DMS153 treated with DMSO at 0.1 percent for 48 hours (cell line): ENCODE data around the gene CHCHD1.
"Not testable (repeated sequence)": the region's sequence is repeated elsewhere in the genome, so short reads cannot be mapped to it uniquely, and the experiment has no call there.

ENCODE experiments used
- DNase-seq: peaks from one replicate; lab custom pipeline; 2025; ENCODE audit not compliant: unreplicated experiment; lab: John Stamatoyannopoulos, UW

CHCHD1 gene

DNA sequence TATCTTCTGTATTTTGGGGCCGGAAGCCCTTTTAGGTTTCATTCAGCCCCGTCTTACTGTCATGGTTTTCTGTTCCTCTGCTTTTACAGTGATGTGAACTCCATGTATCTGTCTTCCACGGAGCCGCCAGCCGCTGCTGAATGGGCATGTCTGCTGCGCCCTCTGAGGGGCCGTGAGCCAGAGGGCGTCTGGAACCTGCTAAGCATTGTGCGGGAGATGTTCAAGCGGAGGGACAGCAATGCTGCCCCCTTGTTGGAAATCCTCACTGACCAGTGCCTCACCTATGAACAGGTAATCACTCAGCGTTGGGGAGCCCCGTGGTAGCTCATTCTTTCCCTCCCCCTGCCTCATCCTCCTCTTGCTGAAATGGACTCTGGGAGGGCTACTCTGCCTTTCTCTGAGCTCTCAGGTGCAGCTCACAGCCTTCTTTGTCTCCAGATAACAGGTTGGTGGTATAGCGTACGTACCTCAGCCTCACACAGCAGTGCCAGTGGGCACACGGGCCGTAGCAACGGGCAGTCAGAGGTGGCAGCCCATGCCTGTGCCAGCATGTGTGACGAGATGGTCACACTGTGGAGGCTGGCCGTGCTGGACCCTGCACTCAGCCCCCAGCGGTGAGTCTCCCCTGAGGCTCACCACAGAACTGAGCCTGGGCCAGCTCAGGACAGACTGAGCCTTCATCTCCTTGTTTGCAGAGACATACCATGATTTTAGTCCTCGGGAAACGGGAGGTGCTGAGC is 9.2 kb downstream of the CHCHD1 start:
- no peak for DNase-seq

DNA sequence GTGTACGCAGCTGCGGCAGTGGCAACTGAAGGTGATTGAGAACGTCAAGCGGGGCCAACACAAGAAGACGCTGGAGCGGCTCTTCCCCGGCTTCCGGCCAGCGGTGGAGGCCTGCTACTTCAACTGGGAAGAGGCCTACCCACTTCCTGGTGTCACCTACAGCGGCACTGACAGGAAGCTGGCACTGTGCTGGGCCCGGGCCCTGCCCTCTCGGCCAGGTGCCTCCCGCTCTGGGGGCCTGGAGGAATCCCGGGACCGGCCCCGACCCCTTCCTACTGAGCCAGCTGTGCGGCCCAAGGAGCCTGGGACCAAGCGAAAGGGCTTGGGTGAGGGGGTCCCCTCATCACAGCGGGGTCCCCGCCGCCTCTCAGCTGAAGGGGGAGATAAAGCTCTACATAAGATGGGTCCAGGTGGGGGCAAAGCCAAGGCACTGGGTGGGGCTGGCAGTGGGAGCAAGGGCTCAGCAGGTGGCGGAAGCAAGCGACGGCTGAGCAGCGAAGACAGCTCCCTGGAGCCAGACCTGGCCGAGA is 10.1 kb downstream of the CHCHD1 start:
- no peak for DNase-seq

DNA sequence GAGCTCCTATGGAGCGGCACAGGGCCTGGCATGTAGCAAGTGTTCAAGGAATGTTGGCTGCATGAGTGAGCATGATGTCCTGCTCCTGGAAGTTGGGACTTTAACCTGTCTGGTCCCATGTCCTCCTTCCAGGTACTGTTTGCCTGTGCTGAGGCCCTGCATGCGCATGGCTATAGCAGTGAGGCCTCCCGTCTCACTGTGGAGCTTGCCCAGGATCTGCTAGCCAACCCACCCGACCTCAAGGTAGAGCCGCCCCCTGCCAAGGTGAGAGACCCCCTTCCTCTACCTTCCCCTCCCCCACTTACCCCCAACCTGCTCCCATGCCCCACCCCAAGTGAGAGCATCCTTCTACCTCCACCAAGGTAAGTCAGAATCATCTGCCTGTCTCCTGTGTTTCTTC is 11.6 kb downstream of the CHCHD1 start:
- DNase-seq, result no peak

GRCh38 chr10:73795491-73795890 is 13.6 kb downstream of the CHCHD1 start:
- not testable (repeated sequence) for DNase-seq

GRCh38 chr10:73796035-73796434 is 14.2 kb downstream of the CHCHD1 start:
- not testable (repeated sequence) for DNase-seq

DNA sequence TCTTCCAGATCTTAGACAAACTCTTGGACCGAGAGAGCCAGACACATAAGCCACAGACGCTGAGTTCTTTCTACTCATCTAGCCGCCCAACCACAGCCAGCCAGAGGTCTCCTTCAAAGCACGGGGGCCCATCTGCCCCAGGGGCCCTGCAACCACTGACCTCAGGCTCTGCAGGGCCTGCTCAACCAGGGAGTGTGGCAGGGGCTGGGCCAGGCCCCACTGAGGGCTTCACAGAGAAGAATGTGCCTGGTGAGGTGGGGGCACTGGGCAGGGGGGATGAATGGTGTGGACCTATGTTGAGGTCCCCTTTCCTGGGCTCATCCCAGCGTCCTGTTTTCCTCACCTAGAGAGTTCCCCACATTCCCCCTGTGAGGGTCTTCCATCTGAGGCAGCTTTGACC is 14.9 kb downstream of the CHCHD1 start:
- DNase-seq, result no peak

- no peak for DNase-seq
Measured at GRCh38 chr10:73797324-73798025, 15.6 kb downstream of the CHCHD1 start.

DNA sequence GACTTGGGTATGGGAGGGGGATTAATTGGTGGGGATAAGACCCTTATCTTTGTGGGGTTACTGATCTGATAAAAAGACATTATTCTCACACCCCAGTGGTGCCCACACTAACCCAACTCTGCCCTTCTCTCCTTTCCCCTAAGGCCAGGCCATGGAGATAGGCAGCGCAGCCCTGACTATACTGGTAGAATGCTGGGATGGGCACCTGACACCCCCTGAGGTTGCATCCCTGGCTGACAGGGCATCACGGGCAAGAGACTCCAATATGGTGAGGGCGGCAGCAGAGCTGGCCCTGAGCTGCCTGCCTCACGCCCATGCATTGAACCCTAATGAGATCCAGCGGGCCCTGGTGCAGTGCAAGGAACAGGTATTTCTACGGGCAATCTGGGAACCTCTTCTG is 16.2 kb downstream of the CHCHD1 start:
- no peak for DNase-seq

DNA sequence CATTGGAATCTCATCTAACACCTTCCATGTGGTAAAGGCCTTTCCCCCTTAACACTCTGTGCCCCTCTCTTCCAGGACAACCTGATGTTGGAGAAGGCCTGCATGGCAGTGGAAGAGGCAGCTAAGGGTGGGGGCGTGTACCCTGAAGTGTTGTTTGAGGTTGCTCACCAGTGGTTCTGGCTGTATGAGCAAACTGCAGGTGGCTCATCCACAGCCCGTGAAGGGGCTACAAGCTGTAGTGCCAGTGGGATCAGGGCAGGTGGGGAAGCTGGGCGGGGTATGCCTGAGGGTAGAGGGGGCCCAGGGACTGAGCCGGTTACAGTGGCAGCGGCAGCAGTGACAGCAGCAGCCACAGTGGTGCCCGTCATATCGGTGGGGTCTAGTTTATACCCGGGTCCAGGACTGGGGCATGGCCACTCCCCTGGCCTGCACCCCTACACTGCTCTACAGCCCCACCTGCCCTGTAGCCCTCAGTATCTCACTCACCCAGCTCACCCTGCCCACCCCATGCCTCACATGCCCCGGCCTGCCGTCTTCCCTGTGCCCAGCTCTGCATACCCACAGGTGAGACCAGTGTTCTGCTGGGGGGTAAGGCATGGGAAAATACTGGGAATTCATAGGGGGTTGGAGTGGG is 17.2 kb downstream of the CHCHD1 start:
- DNase-seq, result no peak

DNA sequence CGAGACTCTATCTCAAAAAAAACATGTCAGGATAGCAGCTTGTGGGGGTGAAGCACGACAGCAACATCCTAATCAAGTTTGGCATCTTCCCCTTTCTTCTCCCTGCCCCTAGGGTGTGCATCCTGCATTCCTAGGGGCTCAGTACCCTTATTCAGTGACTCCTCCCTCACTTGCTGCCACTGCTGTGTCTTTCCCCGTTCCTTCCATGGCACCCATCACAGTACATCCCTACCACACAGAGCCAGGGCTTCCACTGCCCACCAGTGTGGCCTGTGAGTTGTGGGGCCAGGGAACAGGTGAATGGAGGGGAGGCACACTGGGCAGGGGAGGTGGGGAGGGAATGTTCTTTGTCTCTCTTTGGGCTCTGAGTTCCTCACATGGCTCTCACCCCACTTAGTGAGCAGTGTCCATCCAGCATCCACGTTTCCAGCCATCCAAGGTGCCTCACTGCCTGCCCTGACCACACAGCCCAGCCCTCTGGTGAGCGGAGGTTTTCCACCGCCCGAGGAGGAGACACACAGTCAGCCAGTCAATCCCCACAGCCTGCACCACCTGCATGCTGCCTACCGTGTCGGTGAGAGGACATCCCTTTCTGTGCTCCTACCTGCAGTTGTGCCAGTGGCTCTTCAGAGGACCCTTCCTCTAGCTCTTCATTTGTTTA is 18.2 kb downstream of the CHCHD1 start:
- no peak for DNase-seq

- no peak for DNase-seq
Measured at GRCh38 chr10:73800560-73801252, 18.9 kb downstream of the CHCHD1 start.

DNA sequence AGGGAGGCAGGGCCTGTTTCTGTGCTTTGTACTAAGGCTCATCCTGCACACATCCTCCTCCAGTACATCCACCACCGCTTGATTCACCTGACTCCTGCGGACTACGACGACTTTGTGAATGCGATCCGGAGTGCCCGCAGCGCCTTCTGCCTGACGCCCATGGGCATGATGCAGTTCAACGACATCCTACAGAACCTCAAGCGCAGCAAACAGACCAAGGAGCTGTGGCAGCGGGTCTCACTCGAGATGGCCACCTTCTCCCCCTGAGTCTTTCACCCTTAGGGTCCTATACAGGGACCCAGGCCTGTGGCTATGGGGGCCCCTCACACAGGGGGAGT is 19.4 kb downstream of the CHCHD1 start:
- no peak for DNase-seq

GRCh38 chr10:73802276-73802991 is 20.6 kb downstream of the CHCHD1 start:
- DNase-seq, result no peak

DNA sequence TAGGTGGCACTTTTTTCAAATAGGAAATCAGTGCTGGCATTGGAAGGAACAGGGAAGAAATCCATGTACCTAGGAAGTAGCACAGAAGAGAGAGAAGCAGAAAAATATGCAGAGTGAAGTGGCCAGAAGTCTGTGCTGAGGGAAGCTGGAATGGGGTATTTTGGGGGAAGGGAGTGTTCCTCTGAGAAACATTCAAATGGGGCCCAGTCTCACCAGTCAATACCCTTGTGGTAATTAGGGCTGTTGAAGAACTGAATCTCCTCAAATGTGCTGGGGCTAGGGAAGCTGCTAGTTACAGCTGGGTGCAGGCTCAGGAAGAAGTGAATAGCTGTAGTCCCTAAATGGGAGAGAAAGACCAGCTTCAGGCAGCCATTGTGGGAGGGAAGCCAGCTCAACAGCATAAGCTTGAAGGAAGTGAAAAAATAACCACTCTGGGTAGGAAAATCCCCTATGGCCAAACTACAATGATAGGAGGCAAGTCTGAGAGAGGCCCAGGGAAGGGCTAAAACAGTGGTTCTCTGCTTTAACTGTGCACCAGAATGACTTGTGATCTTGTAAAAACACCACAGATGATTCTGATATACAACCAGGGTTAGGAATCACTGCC is 21.9 kb downstream of the CHCHD1 start:
- no peak for DNase-seq

DNA sequence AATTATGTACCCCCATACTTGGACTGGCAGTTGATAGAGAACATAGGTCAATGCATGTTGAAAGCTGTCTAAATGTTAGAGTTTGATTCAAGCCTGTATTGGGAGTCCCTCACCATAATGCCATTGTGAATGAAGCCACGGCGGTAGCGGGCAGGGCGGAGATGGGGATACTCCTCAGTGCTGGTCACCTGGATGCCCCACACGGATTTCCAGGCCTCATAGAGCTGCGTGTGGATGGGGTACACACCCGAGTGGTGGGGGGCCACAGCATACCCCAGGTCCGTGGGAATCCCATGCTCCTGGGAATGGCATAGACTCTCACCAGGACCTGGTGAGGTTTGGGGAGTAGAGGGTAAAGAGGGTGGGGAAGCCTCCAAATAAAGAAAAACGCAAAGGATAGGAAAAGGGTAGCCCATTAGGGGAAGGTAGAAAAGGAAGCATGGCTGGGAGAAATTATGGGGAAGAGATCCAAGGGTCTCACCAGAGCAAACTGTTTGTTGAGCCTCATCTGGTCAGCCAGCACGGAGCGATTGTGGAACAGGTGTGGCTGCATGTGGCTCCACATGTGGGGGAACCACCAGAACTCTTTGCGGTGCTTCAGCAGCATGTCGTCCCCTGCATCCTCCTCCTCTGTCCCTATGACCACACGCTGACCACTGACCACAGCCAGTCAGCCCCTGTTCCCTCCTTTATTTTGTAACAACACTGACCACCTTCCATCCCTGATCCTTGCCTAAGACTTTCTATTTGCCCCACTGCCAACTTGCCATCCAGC is 24.5 kb downstream of the CHCHD1 start:
- no peak for DNase-seq

DNA sequence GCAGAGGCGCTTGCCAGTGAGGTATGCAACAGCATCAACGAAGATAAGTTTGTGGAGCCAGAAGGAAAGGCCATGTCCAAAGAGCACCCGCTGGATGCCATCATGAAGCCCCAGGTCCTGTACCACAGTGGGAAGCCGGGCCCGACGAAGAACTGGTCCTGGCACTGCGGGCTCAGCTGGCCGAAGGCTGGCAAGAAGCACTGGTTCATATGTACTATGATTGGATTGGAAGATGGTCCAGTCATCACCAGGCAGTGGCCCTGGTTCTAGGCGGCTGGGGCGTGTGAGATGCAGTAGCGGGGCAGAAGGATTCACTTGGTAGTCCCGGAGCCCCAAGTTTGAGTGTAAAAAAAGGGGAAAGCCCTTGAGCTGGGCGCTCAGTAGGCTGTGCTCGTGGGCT is 25.6 kb downstream of the CHCHD1 start:
- no peak for DNase-seq

DNA sequence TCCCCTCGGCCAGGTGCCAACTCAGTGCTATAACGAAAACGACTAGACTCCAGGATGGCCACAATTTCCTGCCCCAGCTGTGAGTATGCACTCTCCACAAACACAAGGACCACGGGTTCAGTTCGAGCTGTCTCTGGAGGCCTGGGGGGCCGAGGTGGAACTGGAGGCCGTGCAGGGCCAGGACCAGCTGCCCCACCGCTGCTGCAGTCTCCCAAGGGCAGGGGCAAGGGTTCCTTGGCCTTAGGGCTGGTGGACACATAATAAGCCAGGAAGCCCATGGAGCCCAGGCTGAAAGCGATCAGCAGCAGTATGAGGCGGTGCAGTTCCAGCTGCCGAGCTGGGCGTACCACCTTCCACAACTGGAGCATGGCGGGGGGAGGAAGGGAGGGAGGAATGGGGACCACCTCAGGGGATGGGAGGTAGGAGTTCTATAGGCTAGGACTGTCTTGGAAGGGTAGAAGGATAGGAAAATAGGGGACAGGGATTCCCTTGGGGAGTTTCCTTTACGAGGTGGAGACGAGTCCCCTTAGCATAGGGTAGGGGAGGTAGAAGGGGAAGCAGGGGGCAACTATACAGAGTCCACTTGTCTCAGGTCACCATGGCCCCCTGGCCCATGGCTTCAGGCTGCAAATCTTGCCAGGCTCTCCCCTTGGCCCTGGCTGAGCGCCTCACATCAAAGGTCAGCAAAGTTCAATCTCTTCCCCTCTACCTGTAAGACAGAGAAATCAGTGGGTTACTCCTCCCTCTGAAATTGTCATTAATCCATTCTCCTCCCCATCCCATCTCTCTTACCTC is 26.4 kb downstream of the CHCHD1 start:
- DNase-seq, result no peak

GRCh38 chr10:73809061-73809818 is 27.4 kb downstream of the CHCHD1 start:
- no peak for DNase-seq
